PC-3 (cell line): ENCODE data around the gene PACRG. TPM values are rescaled to one million over a fixed set of nuclear protein-coding genes. Genes with fewer than 3 reads are reported as not detected.

Experiments
- ATAC-seq: fragments of 200-7000 bp; cut with Tn5 transposase; 2 replicates; pipeline ENCODE4 v1.9.1; 2020; ENCODE audit warnings: mild to moderate bottlenecking, moderate library complexity
- BruUV-seq: library from RNA; stranded (reverse); fragments of 400-500 nt; replicated peaks from 2 replicates; lab custom pipeline; 2021; lab: Mats Ljungman, UMichigan
- CTCF ChIA-PET: fragments of 300-600 bp; sonication (Branson Sonifier 250); formaldehyde crosslinking; loops from one replicate; lab custom pipeline; 2022; ENCODE audit warnings: antibody characterized with exemption; lab: Charles Lee
- POLR2A ChIA-PET: fragments of 300-600 bp; sonication (Branson Sonifier 250); formaldehyde crosslinking; loops from one replicate; lab custom pipeline; 2022; ENCODE audit warnings: antibody characterized with exemption; ENCODE audit not compliant: unreplicated experiment; lab: Charles Lee
- DNase-seq: peaks from one replicate; pipeline ENCODE4 v3.0.0-alpha.2; 2015
- H2AFZ ChIP-seq: fragments of 300-600 bp; sonication (generic); 2 replicates; pipeline ENCODE4 v1.6.0; 2016; ENCODE audit warnings: antibody characterized with exemption, low read length
- H3F3A ChIP-seq: fragments of 300-600 bp; sonication (generic); one replicate; pipeline ENCODE4 v1.6.0; 2017; ENCODE audit warnings: antibody characterized with exemption, low read length, control low read depth, mild to moderate bottlenecking; ENCODE audit not compliant: unreplicated experiment
- H3K27ac ChIP-seq: fragments of 300-600 bp; sonication (generic); 2 replicates; pipeline ENCODE4 v1.5.1; 2016; ENCODE audit warnings: mild to moderate bottlenecking, low read length
- H3K27me3 ChIP-seq: fragments of 300-600 bp; sonication (generic); 2 replicates; pipeline ENCODE4 v1.6.1; 2016; ENCODE audit warnings: low read length, mixed read lengths
- H3K36me3 ChIP-seq: fragments of 300-600 bp; sonication (generic); 2 replicates; pipeline ENCODE4 v1.6.1; 2016; ENCODE audit warnings: low read depth, mixed run types, low read length, mixed read lengths
- H3K4me1 ChIP-seq: fragments of 300-600 bp; sonication (generic); 2 replicates; pipeline ENCODE4 v1.5.1; 2016; ENCODE audit warnings: low read length; ENCODE audit not compliant: insufficient read depth
- H3K4me2 ChIP-seq: fragments of 300-600 bp; sonication (generic); 2 replicates; pipeline ENCODE4 v1.6.0; 2016; ENCODE audit warnings: low read length
- H3K4me3 ChIP-seq: fragments of 300-600 bp; sonication (generic); 2 replicates; pipeline ENCODE4 v1.5.1; 2016; ENCODE audit warnings: mild to moderate bottlenecking, low read length, mixed read lengths
- H3K79me2 ChIP-seq: fragments of 300-600 bp; sonication (generic); 2 replicates; pipeline ENCODE4 v1.6.1; 2017; ENCODE audit warnings: low read length, mixed read lengths
- H3K9ac ChIP-seq: fragments of 300-600 bp; sonication (generic); 2 replicates; pipeline ENCODE4 v1.6.0; 2016; ENCODE audit warnings: mild to moderate bottlenecking, low read length
- H3K9me2 ChIP-seq: fragments of 300-600 bp; sonication (generic); replicated peaks from 2 replicates; pipeline ENCODE4 v1.6.1; 2016; ENCODE audit warnings: mixed run types, low read length, mixed read lengths
- H3K9me3 ChIP-seq: fragments of 300-600 bp; sonication (generic); 2 replicates; pipeline ENCODE4 v1.6.1; 2016; ENCODE audit warnings: low read length, mixed read lengths
- H4K20me1 ChIP-seq: fragments of 300-600 bp; sonication (generic); 2 replicates; pipeline ENCODE4 v1.6.1; 2016; ENCODE audit warnings: low read length, mixed read lengths
- EZH2 ChIP-seq: fragments of 300-600 bp; sonication (generic); IDR thresholded peaks from one replicate; pipeline ENCODE4 v1.6.1; 2017; ENCODE audit warnings: antibody characterized with exemption, mild to moderate bottlenecking, low read length; ENCODE audit not compliant: unreplicated experiment
- EZH2phosphoT487 ChIP-seq: fragments of 300-600 bp; sonication (generic); IDR thresholded peaks from 2 replicates; pipeline ENCODE4 v1.6.1; 2018; ENCODE audit warnings: mild to moderate bottlenecking, antibody characterized with exemption, low read length, borderline replicate concordance
- intact Hi-C: fragments of 100-400 bp; cut with micrococcal nuclease; formaldehyde crosslinking; loops from 2 replicates; pipeline ENCODE4 v1.9.0; 2023
- total RNA-seq: library from RNA; depleted of rRNA; stranded (reverse); fragments of >200 nt; gene quantifications from 2 replicates; pipeline ENCODE4 v1.2.3, GENCODE V29; 2014
- TF ChIP-seq, protein P1 (sequence below): fragments of 300-600 bp; sonication (generic); conservative IDR thresholded peaks from 2 replicates; pipeline ENCODE4 v1.5.1; 2017; ENCODE audit warnings: antibody characterized with exemption, low read depth, mild to moderate bottlenecking, low read length

The PACRG gene
- total RNA-seq, 1 experiment from 2014 or later, result not detected

GRCh38 chr6:162864911-162865310 is 137.1 kb downstream of the PACRG start:
- DNase-seq (no peak), ATAC-seq (no peak)
- ChIA-PET CTCF (no interaction called here), POLR2A (no interaction called here)
- H4K20me1 ChIP-seq, result no peaks in the 10 kb centered on the region
- no peak overlapping the region for H3K9ac ChIP-seq
- peaks cover 17% of the 10 kb centered on the region; the same call in 1 of the 2 replicates for H3K27me3 ChIP-seq
- H3K4me1 ChIP-seq, result no peaks in the 10 kb centered on the region
- H3K9me3 ChIP-seq, result no peaks in the 10 kb centered on the region
- H3K36me3 ChIP-seq, result no peaks in the 10 kb centered on the region
- no TSS peak for BruUV-seq
- H3F3A ChIP-seq, result no peaks in the 10 kb centered on the region
- H3K4me3 ChIP-seq, result no peak overlapping the region
- intact Hi-C loops, result no loop called here
- H3K27ac ChIP-seq, result no peak overlapping the region
- no peaks in the 10 kb centered on the region for H3K9me2 ChIP-seq
- no peak for TF ChIP-seq EZH2
- no peak for TF ChIP-seq EZH2phosphoT487
- no peak overlapping the region for H3K4me2 ChIP-seq
- no peaks in the 10 kb centered on the region for H3K79me2 ChIP-seq
- no peak overlapping the region for H2AFZ ChIP-seq

DNA sequence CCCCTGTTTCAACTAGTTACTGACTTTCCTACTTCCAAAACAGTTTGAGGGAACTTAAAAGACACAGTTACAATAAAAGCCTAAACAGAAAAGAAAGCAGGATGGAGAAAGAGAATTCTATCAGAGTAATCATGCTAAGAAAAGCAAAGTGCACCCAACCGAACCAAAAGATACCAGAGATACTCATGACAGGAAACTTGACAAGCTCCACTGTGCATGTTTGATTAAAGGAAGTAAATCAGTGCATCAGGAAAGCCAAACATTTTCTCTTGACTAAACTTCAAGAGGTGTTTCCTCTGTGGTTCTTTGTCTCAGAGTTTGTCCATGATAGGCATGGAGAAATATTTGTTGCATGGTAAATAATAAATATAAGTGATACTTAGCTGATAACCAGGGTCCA is 138.9 kb downstream of the PACRG start:
- H3K4me3 ChIP-seq, result no peak overlapping the region
- TF ChIP-seq EZH2 (no peak), EZH2phosphoT487 (no peak)
- TF ChIP-seq, protein P1, sequence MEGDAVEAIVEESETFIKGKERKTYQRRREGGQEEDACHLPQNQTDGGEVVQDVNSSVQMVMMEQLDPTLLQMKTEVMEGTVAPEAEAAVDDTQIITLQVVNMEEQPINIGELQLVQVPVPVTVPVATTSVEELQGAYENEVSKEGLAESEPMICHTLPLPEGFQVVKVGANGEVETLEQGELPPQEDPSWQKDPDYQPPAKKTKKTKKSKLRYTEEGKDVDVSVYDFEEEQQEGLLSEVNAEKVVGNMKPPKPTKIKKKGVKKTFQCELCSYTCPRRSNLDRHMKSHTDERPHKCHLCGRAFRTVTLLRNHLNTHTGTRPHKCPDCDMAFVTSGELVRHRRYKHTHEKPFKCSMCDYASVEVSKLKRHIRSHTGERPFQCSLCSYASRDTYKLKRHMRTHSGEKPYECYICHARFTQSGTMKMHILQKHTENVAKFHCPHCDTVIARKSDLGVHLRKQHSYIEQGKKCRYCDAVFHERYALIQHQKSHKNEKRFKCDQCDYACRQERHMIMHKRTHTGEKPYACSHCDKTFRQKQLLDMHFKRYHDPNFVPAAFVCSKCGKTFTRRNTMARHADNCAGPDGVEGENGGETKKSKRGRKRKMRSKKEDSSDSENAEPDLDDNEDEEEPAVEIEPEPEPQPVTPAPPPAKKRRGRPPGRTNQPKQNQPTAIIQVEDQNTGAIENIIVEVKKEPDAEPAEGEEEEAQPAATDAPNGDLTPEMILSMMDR, result no peak
- intact Hi-C loops, result no loop called here
- ChIA-PET CTCF (no interaction called here), POLR2A (no interaction called here)
- H3K9me2 ChIP-seq, result no peaks in the 10 kb centered on the region
- H3K79me2 ChIP-seq, result no peaks in the 10 kb centered on the region
- no peaks in the 10 kb centered on the region for H3K9me3 ChIP-seq
- ATAC-seq, result no peak
- H3K4me1 ChIP-seq, result no peaks in the 10 kb centered on the region
- DNase-seq, result no peak
- no peaks in the 10 kb centered on the region for H4K20me1 ChIP-seq
- no peaks in the 10 kb centered on the region for H3K36me3 ChIP-seq
- no peak overlapping the region for H3K27ac ChIP-seq
- H3F3A ChIP-seq, result no peaks in the 10 kb centered on the region
- no peak overlapping the region for H3K4me2 ChIP-seq
- no TSS peak for BruUV-seq
- H3K27me3 ChIP-seq, result peaks cover 17% of the 10 kb centered on the region; the same call in 1 of the 2 replicates
- H3K9ac ChIP-seq, result no peak overlapping the region
- no peak overlapping the region for H2AFZ ChIP-seq

DNA sequence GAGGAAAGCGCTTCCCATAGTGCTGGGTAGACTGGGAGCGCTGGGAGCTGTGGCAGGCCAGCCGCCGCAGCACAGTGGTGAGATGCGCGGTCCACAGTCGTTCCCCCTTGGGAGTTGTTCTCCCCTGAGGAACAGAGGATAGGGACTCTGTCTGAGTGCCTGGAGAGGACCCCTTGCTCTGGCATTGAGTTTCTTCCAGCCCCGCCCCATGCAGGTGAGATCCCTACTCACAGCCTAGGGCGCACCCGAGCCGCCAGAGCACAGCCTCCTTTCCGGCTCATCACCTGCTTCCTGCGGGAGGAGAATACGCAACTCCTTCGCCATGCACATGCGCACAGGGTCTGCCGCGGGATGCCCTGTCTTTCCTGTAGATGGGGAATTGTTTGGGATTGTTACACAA is 140.6 kb downstream of the PACRG start:
- CTCF ChIA-PET, result no interaction called here
- POLR2A ChIA-PET, result no interaction called here
- H3K36me3 ChIP-seq, result no peaks in the 10 kb centered on the region
- H3K9ac ChIP-seq, result no peak overlapping the region
- H3F3A ChIP-seq, result no peaks in the 10 kb centered on the region
- no peak overlapping the region for H3K4me2 ChIP-seq
- H2AFZ ChIP-seq, result no peak overlapping the region
- H3K9me2 ChIP-seq, result no peaks in the 10 kb centered on the region
- no peaks in the 10 kb centered on the region for H3K79me2 ChIP-seq
- peaks cover 17% of the 10 kb centered on the region; the same call in 1 of the 2 replicates for H3K27me3 ChIP-seq
- no peak for DNase-seq
- H3K4me1 ChIP-seq, result no peaks in the 10 kb centered on the region
- no peak overlapping the region for H3K27ac ChIP-seq
- H4K20me1 ChIP-seq, result no peaks in the 10 kb centered on the region
- BruUV-seq, result no TSS peak
- no peak for TF ChIP-seq EZH2
- no peak for TF ChIP-seq EZH2phosphoT487
- TF ChIP-seq, protein P1, result no peak
- no peak for ATAC-seq
- no peak overlapping the region for H3K4me3 ChIP-seq
- H3K9me3 ChIP-seq, result no peaks in the 10 kb centered on the region
- intact Hi-C loops, result no loop called here
